A549 treated with Hydrocortisone at 1 μM for 4 hours (cell line): ENCODE results near the gene KCNMB3. TPM values are rescaled to one million over a fixed set of nuclear protein-coding genes. Genes with fewer than 3 reads are reported as not detected.

Source experiments
- total RNA-seq: library from RNA; stranded (reverse); fragments of 200-300 nt; extraction: Qiagen RNA extraction; gene quantifications from 5 replicates; pipeline ENCODE4 v1.2.3, GENCODE V29; 2022

Gene KCNMB3
- total RNA-seq, result 1.1 to 1.8 TPM (median 1.4 TPM) in 5 replicates

GRCh38 chr3:179250803-179251476, at the start of gene KCNMB3:
Gene KCNMB3, minus strand, starts transcription at chr3:179251114. Its CDS starts 124 bp downstream, at chr3:179250990.

Other genes with a start within 250 kb of the KCNMB3 start
- gene ZMAT3, start 179.3 kb downstream of the KCNMB3 start, total RNA-seq, result 5.4 to 7.6 TPM (median 6.6 TPM) in 5 replicates
- gene PIK3CA, start 102.8 kb downstream of the KCNMB3 start, total RNA-seq, result 4.1 to 7.6 TPM (median 6.4 TPM) in 5 replicates
- gene ZNF639, start 71.9 kb upstream of the KCNMB3 start, total RNA-seq, result 20.6 to 22.8 TPM (median 21.8 TPM) in 5 replicates
- gene MFN1, start 96.6 kb upstream of the KCNMB3 start, total RNA-seq, result 16.8 to 21.7 TPM (median 18.4 TPM) in 5 replicates
- gene GNB4, start 200.4 kb upstream of the KCNMB3 start, total RNA-seq, result 11.0 to 18.4 TPM (median 16.6 TPM) in 5 replicates